Mesenchymal stem cell (in vitro differentiated cells and primary cell): Measurements from ENCODE around the gene FAM83C.

Experiments used
- DNase-seq: peaks from one replicate; pipeline ENCODE4 v3.0.0-alpha.2; 2013
- H2AFZ ChIP-seq: one replicate; pipeline ENCODE4 v1.6.1; 2013; ENCODE audit warnings: low read depth, mild to moderate bottlenecking, control low read depth, inconsistent platforms, low read length, moderate library complexity
- H2AK5ac ChIP-seq: 2 replicates; pipeline ENCODE4 v1.6.1; 2013; ENCODE audit warnings: low read length, moderate library complexity, mild to moderate bottlenecking, inconsistent platforms; ENCODE audit not compliant: severe bottlenecking
- H2BK120ac ChIP-seq: one replicate; pipeline ENCODE4 v1.6.1; 2013; ENCODE audit warnings: low read depth, mild to moderate bottlenecking, inconsistent platforms, low read length, moderate library complexity
- H2BK12ac ChIP-seq, 2 experiments: one replicate each; pipeline ENCODE4 v1.6.1; 2013; ENCODE audit warnings: inconsistent platforms in 2 of 2, low read length in 2 of 2, mild to moderate bottlenecking in 2 of 2, moderate library complexity in 2 of 2, control low read depth in 1 of 2
- H2BK15ac ChIP-seq: one replicate; pipeline ENCODE4 v1.6.1; 2013; ENCODE audit warnings: mild to moderate bottlenecking, low read depth, inconsistent platforms; ENCODE audit not compliant: poor library complexity, severe bottlenecking
- H2BK5ac ChIP-seq: 2 replicates; pipeline ENCODE4 v1.6.1; 2013; ENCODE audit warnings: low read depth, mild to moderate bottlenecking, low read length, control low read depth, inconsistent platforms; ENCODE audit not compliant: poor library complexity, severe bottlenecking
- H3K14ac ChIP-seq, 2 experiments: one replicate each; pipeline ENCODE4 v1.6.1; 2013; ENCODE audit warnings: inconsistent platforms in 2 of 2, low read length in 2 of 2, control low read depth in 1 of 2, mild to moderate bottlenecking in 1 of 2, moderate library complexity in 1 of 2
- H3K18ac ChIP-seq, 2 experiments: one replicate each; pipeline ENCODE4 v1.6.1; 2013; ENCODE audit warnings: inconsistent platforms in 2 of 2, low read length in 2 of 2, control low read depth in 1 of 2, low read depth in 1 of 2, mild to moderate bottlenecking in 1 of 2
- H3K23ac ChIP-seq, 2 experiments: one replicate each; pipeline ENCODE4 v1.6.1; 2013; ENCODE audit warnings: inconsistent platforms in 2 of 2, low read length in 2 of 2, mild to moderate bottlenecking in 2 of 2, moderate library complexity in 2 of 2, control low read depth in 1 of 2
- H3K27ac ChIP-seq: 2 replicates; pipeline ENCODE4 v1.5.1; 2013; ENCODE audit warnings: mild to moderate bottlenecking, moderate library complexity, low read length, control low read depth, inconsistent platforms; ENCODE audit not compliant: poor library complexity, severe bottlenecking
- H3K27me3 ChIP-seq, 2 experiments: 2 replicates each; pipeline versions ENCODE4 v1.6.1 to v1.7.0; 2013; ENCODE audit warnings: low read length in 2 of 2, mild to moderate bottlenecking in 2 of 2, moderate library complexity in 2 of 2, control low read depth in 1 of 2, inconsistent platforms in 1 of 2; ENCODE audit not compliant: control insufficient read depth in 1 of 2, insufficient read depth in 1 of 2
- H3K36me3 ChIP-seq, 2 experiments: 2 replicates each; pipeline versions ENCODE4 v1.6.1 to v1.7.0; 2013; ENCODE audit warnings: low read length in 2 of 2, control low read depth in 1 of 2, inconsistent platforms in 1 of 2, low read depth in 1 of 2, mild to moderate bottlenecking in 1 of 2; ENCODE audit not compliant: insufficient read depth in 2 of 2, control insufficient read depth in 1 of 2
- H3K4ac ChIP-seq, 2 experiments: one replicate each; pipeline ENCODE4 v1.6.1; 2013; ENCODE audit warnings: inconsistent platforms in 2 of 2, low read length in 2 of 2, mild to moderate bottlenecking in 2 of 2, moderate library complexity in 2 of 2, control low read depth in 1 of 2, low read depth in 1 of 2
- H3K4me1 ChIP-seq: 2 replicates; pipeline ENCODE4 v1.6.1; 2013; ENCODE audit warnings: low read depth, low read length, control low read depth; ENCODE audit not compliant: control insufficient read depth, insufficient read depth
- H3K4me2 ChIP-seq: 2 replicates; pipeline ENCODE4 v1.6.1; 2013; ENCODE audit warnings: low read length, mild to moderate bottlenecking, inconsistent platforms; ENCODE audit not compliant: poor library complexity, severe bottlenecking
- H3K4me3 ChIP-seq, 2 experiments: 2 replicates each; pipeline versions ENCODE4 v1.5.1 to v1.7.0; 2013; ENCODE audit warnings: low read length in 2 of 2, mild to moderate bottlenecking in 2 of 2, control low read depth in 1 of 2, low read depth in 1 of 2; ENCODE audit not compliant: insufficient read depth in 1 of 2
- H3K79me1 ChIP-seq: replicated peaks from 2 replicates; pipeline ENCODE4 v1.6.1; 2013; ENCODE audit warnings: mild to moderate bottlenecking, control low read depth, low read length, inconsistent platforms; ENCODE audit not compliant: poor library complexity, severe bottlenecking
- H3K9ac ChIP-seq: 2 replicates; pipeline ENCODE4 v1.7.0; 2013; ENCODE audit warnings: mild to moderate bottlenecking, low read length, moderate library complexity
- H3K9me3 ChIP-seq: 2 replicates; pipeline ENCODE4 v1.7.0; 2013; ENCODE audit warnings: mild to moderate bottlenecking, low read length; ENCODE audit not compliant: control insufficient read depth
- H4K8ac ChIP-seq: one replicate; pipeline ENCODE4 v1.6.1; 2013; ENCODE audit warnings: inconsistent platforms, mild to moderate bottlenecking, low read length, moderate library complexity
- H4K91ac ChIP-seq: one replicate; pipeline ENCODE4 v1.6.1; 2013; ENCODE audit warnings: mild to moderate bottlenecking, low read length, inconsistent platforms
- WGBS: methylation state at CpG from one replicate; pipeline ENCODE4 v1.1.7; 2013; ENCODE audit warnings: mixed read lengths; 5-methylcytosine and 5-hydroxymethylcytosine counted together

Gene FAM83C

DNA sequence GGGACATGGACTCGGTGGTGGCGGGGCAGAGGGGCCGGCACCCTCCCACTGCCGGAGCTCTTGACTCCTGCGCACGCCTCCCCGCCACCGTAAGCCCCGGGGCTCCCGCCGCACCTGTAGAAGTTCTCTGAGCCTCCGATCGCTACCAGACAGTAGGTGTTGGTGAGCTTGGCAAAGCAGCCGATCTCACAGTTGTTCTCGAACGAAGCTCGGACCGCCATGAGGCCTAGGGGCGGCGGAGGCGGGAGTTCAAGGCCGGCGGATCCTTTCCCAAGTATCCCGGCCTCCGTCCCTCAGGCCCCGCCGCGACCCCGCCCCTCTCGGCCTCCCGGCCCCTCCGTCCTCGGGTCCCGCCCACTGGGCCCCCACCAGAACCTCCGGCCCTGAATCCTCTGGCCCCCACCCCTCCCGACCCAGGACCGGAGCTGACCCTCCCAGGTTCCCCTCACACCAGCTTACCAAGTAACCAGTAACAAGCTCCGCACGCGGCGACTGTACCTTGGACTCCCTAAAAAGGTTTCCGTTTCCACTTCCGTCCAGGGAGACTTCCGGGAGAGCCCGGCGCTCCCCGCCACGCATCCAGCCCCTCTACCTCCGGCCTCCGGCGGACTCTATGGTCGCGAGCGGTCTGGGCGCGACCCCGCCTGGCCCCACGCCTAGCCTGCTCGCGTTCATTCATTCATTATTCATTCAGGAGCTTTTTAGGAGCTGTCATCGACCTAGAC, 7.8 kb downstream of the FAM83C start, which contains the start of gene EIF6:
Gene EIF6 (minus strand): TSS at position 506 of the 725 bp plus-strand sequence. CDS start 285 bp downstream, at position 221.
- Histone ChIP-seq H3K27me3 (no peaks in the 10 kb centered on the region), H3K9me3 (no peaks in the 10 kb centered on the region), H2BK12ac (peak within 1 kb of the TSS in 1 of 2 experiments; percentile 43), H3K14ac (peak within 1 kb of the TSS in 1 of 2 experiments; percentile 85), H3K4me3 (peak within 1 kb of the TSS; percentile 76 to 99), H2AK5ac (peak within 1 kb of the TSS; percentile 74), H3K79me1 (no peaks in the 10 kb centered on the region), H4K8ac (peak within 1 kb of the TSS; percentile 98), H3K36me3 (peaks cover 19 to 27% of the 10 kb centered on the region in 2 experiments), H3K4me1 (peaks cover 23% of the 10 kb centered on the region), H2BK15ac (peak within 1 kb of the TSS; percentile 99), H3K4ac (peak within 1 kb of the TSS; percentile 57 to 77), H3K18ac (peak within 1 kb of the TSS; percentile 73 to 82), H4K91ac (peak within 1 kb of the TSS; percentile 57), H3K4me2 (peak within 1 kb of the TSS; percentile 81), H2BK5ac (peak within 1 kb of the TSS; percentile 48), H2AFZ (peak within 1 kb of the TSS; percentile 87), H3K23ac (peak within 1 kb of the TSS in 1 of 2 experiments; percentile 62), H2BK120ac (peak within 1 kb of the TSS; percentile 29), H3K9ac (peak within 1 kb of the TSS; percentile 95), H3K27ac (peak within 1 kb of the TSS; percentile 87)
- peak; percentile 88 for DNase-seq
- under 1% methylated on average over 51 of the region's 61 CpGs for WGBS

GRCh38 chr20:35283441-35284266, 8.6 kb downstream of the FAM83C start:
- H3K23ac ChIP-seq: peak overlapping the region in 1 of 2 experiments; percentile 62
- no peaks in the 10 kb centered on the region for H3K79me1 ChIP-seq
- peak overlapping the region; percentile 87 for H3K27ac ChIP-seq
- H3K27me3 ChIP-seq: no peaks in the 10 kb centered on the region
- peak overlapping the region in 1 of 2 experiments; percentile 85 for H3K14ac ChIP-seq
- WGBS: 23% methylated on average over 23 of the region's 24 CpGs
- no peak for DNase-seq
- H2BK12ac ChIP-seq: no peak overlapping the region
- H2BK5ac ChIP-seq: no peak overlapping the region
- no peak overlapping the region for H2AFZ ChIP-seq
- no peak overlapping the region for H2BK15ac ChIP-seq
- no peak overlapping the region for H2BK120ac ChIP-seq
- H4K91ac ChIP-seq: peak overlapping the region; percentile 57
- H3K4me3 ChIP-seq: peak overlapping the region; percentile 76 to 99
- H3K9ac ChIP-seq: peak overlapping the region; percentile 95
- no peaks in the 10 kb centered on the region for H3K9me3 ChIP-seq
- peak overlapping the region; percentile 29 to 57 for H3K4ac ChIP-seq
- H2AK5ac ChIP-seq: no peak overlapping the region
- H3K4me2 ChIP-seq: peak overlapping the region; percentile 81
- peaks cover 26 to 35% of the 10 kb centered on the region in 2 experiments for H3K36me3 ChIP-seq
- peaks cover 28% of the 10 kb centered on the region for H3K4me1 ChIP-seq
- peak overlapping the region in 1 of 2 experiments; percentile 73 for H3K18ac ChIP-seq
- peak overlapping the region; percentile 35 for H4K8ac ChIP-seq

- Histone ChIP-seq H3K4ac (no peak overlapping the region), H3K14ac (no peak overlapping the region), H3K4me2 (no peak overlapping the region), H2BK15ac (no peak overlapping the region), H3K27me3 (no peaks in the 10 kb centered on the region), H4K91ac (no peak overlapping the region), H2BK12ac (no peak overlapping the region), H3K9me3 (no peaks in the 10 kb centered on the region), H3K27ac (no peak overlapping the region), H3K23ac (no peak overlapping the region), H3K4me3 (no peak overlapping the region), H3K4me1 (peaks cover 33% of the 10 kb centered on the region), H3K18ac (no peak overlapping the region), H3K79me1 (no peaks in the 10 kb centered on the region), H2AK5ac (no peak overlapping the region), H3K9ac (no peak overlapping the region), H2BK120ac (no peak overlapping the region), H4K8ac (no peak overlapping the region), H2BK5ac (no peak overlapping the region), H2AFZ (no peak overlapping the region), H3K36me3 (peaks cover 37 to 40% of the 10 kb centered on the region in 2 experiments)
- 99% methylated on average over 9 of the region's 10 CpGs for WGBS
- DNase-seq: no peak
Measured at GRCh38 chr20:35281506-35282101, 10.6 kb downstream of the FAM83C start.
